NCI-H1417 (cell line): Measurements from ENCODE around the gene GTF2B.
"Not testable (repeated sequence)": the region's sequence is repeated elsewhere in the genome, so short reads cannot be mapped to it uniquely, and the experiment has no call there.

Experiments used
- DNase-seq, 3 experiments: peaks; one replicate each; lab custom pipeline; 2025; lab: John Stamatoyannopoulos, UW

The GTF2B gene

GRCh38 chr1:88883156-88883555, 8.2 kb downstream of the GTF2B start:
- no peak for DNase-seq

- DNase-seq = not testable (repeated sequence)
Observed at GRCh38 chr1:88880717-88881116, 10.7 kb downstream of the GTF2B start.

GRCh38 chr1:88878731-88879130, 12.6 kb downstream of the GTF2B start:
- no peak for DNase-seq

GRCh38 chr1:88877911-88878310, 13.5 kb downstream of the GTF2B start:
- DNase-seq = no peak

GRCh38 chr1:88877382-88877825, 14.0 kb downstream of the GTF2B start:
- DNase-seq = peak in 2 of 3 experiments; percentile 5 to 39

GRCh38 chr1:88876573-88877365, 14.6 kb downstream of the GTF2B start:
- DNase-seq = no peak

- no peak for DNase-seq
Observed at GRCh38 chr1:88875595-88875994, 15.8 kb downstream of the GTF2B start.

GRCh38 chr1:88873737-88874349, 17.5 kb downstream of the GTF2B start:
- DNase-seq = no peak

- DNase-seq = not testable (repeated sequence)
Observed at GRCh38 chr1:88869644-88870043, 21.7 kb downstream of the GTF2B start.

GRCh38 chr1:88867743-88868521, 23.4 kb downstream of the GTF2B start:
- DNase-seq = no peak

GRCh38 chr1:88851303-88852063, 39.9 kb downstream of the GTF2B start:
- DNase-seq = no peak

GRCh38 chr1:88847643-88848042, 43.7 kb downstream of the GTF2B start:
- no peak for DNase-seq

- peak in 1 of 3 experiments; percentile 36 for DNase-seq
Observed at GRCh38 chr1:88825721-88826120, 65.6 kb downstream of the GTF2B start.

- DNase-seq = not testable (repeated sequence)
Observed at GRCh38 chr1:88819642-88820041, 71.7 kb downstream of the GTF2B start.

- DNase-seq = no peak
Observed at GRCh38 chr1:88813471-88813870, 77.9 kb downstream of the GTF2B start.

GRCh38 chr1:88812366-88812765, 79.0 kb downstream of the GTF2B start:
- DNase-seq = no peak

- DNase-seq = no peak
Observed at GRCh38 chr1:88803444-88803843, 87.9 kb downstream of the GTF2B start.

- DNase-seq = no peak
Observed at GRCh38 chr1:88802950-88803349, 88.4 kb downstream of the GTF2B start.
